HG03095 (cell line): ENCODE results near the gene IGLL5.
A peak's percentile ranks its signal among the peaks of the same experiment; 100 is the strongest.

ENCODE experiments used
- ATAC-seq: cut with Tn5 transposase; IDR thresholded peaks from one replicate; pipeline ENCODE4 v1.9.1; 2021; ENCODE audit warnings: moderate library complexity; ENCODE audit not compliant: unreplicated experiment

IGLL5 gene

GRCh38 chr22:22926370-22927195 is 39.0 kb downstream of the IGLL5 start:
- ATAC-seq = no peak

GRCh38 chr22:22927196-22927887 is 39.7 kb downstream of the IGLL5 start:
- no peak for ATAC-seq

GRCh38 chr22:22927888-22928665 is 40.5 kb downstream of the IGLL5 start:
- no peak for ATAC-seq

GRCh38 chr22:22928666-22929380 is 41.2 kb downstream of the IGLL5 start:
- ATAC-seq = peak; percentile 78

- ATAC-seq = no peak
Measured at GRCh38 chr22:22929381-22930221, 42.0 kb downstream of the IGLL5 start.

DNA sequence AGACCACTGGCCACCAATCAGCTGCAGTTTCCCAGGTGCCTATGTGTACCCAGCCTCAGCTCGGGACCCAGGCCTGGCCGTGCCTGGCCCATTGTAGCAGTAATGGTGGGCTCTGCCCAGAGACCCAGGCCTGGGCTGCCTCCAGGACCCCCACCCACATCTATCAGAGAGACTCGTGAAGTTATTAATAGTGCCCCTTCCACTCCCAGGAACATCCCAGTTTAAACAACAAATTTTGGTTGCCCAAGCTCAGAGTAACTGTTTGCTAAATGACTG is 42.5 kb downstream of the IGLL5 start:
- no peak for ATAC-seq

DNA sequence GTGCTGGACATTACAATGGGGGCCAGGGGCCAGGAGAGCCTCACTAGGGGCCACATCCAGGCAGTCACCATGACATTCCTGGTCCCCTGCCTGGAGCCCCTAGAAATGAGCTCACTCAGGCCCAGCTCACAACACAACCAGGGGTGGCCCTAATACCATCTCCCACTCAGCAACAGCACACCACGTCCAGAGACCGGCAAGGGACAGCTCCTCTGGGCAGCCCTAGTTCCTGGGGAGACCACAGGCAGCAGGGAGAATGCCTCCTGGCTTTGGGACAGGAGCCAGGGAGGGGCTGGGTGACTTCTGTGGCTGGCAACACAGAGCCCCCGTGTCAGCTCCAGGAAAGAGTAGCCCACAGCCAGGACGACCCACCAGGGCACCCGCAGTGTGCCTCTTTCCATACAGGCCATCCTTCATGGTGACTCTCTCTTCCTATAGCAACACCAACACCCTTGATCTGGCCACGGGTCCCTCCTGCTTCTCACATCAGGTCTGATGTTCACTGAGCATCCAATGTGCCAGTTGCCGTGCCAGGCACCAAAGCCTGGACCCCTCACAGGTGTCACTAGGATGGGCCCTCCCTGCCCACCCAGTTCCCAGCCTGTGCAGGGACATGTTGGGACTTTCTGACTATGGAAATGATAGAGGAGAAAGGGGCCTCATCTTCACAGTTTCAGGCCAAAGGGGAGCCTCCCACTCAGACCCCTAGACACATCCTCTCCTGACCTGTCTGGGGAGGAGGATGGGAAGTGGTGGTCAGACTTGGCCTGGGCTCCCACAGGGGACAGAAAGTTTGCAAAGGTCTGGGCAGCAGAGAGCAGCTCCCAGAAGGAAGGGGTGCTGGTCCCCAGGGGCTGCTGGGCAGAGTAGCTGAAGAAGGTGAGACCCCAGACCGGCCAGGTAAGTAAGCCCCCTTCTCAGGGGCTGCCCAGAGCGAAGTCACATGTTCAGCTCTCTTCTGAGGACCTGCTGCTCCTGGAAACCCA is 43.2 kb downstream of the IGLL5 start:
- no peak for ATAC-seq

- ATAC-seq = no peak
Measured at GRCh38 chr22:22931557-22932270, 44.1 kb downstream of the IGLL5 start.

- ATAC-seq = no peak
Measured at GRCh38 chr22:22932512-22932941, 44.9 kb downstream of the IGLL5 start.

DNA sequence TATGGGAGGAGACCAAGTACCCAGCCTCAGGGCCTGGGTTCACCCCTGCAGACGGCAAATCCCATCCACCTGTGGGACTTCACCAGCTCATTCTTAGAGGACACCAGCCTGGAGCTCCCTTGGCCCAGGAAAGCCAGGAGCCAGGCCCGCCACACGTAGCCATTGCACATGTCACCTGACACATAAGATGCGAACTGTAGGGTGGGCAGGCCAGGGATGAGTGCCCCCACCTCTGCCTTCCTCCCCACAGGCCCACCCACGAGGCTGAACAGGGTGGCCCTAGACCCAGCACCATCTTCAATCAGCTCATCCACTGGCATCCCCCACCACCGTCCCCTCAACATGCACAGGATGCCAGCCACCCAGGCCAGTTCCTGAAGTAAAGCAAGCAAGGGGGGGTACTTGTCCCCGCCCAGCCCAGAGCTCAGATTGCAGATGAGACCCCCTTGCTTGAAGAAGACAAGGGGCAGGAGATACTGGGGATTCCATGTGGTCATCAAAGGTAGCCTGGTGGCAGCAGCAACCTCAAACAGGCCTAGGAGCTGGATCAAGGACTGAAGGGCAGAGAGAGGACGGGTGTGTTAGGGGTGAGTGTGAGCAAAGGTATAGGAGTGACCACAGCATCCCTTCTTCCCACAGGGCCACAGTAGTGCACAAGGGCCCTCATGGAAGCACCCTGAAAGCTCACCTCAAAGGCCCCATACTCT is 45.6 kb downstream of the IGLL5 start:
- ATAC-seq = no peak

DNA sequence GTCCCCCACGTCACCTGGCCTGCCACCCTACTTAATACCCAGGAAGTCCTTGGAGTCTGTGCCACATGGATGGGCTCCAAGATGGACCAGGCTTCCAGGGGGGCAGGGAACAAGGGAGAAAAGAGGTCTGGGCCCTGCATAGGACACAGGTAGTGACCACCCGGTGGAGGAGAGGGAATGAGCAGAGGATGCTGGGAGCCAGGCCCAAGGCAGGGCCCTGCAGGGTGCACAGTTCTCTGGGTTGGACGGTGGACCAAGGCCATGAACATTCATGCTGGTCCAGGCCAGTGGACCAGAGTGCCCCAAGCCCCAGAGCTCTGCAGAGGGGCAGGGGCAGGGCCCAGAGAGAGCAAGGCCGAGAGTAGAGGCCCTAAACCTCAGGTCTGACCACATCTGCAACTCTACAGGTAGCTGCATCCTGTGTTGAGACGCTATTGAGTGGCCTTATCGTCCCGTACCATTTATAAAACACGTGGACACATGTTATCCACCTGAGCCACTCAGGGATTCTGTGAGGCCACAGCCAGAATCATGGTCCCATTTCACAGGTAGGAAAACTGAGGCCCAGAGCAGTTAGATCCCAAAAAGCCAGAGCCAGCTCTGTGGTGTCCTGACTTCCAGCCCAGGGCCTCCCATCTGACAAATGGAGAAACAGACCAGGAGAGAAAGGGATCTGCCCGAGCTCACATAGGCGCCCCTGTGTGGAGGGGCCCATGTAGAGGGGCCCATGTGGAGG is 46.4 kb downstream of the IGLL5 start:
- ATAC-seq = no peak

- ATAC-seq = no peak
Measured at GRCh38 chr22:22934543-22935055, 47.0 kb downstream of the IGLL5 start.

DNA sequence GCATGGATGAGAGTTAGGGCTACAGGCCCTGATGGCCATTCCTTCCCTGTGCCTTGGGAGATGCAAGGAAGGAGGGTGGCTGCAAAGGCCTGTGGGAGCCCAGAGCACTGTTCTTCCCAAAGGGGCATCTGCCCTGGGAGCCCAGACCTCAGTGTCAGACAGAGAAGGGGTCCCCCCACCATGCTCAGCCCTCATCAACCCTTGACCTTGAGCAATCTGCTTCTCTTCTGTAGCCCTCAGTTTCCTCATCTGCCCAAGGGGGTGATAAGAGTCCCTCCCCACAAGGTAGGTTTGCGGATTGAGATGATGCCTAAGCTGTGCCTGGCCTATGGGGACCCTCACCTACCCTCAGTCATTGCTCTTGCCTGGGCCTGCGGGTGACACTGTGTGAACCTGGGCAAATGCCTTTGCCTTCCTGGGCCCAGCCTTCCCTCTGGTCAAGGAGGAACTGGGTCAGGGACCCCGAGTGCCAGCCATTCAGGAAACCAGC is 47.5 kb downstream of the IGLL5 start:
- peak; percentile 17 for ATAC-seq

- ATAC-seq = peak; percentile 72
Measured at GRCh38 chr22:22935546-22936157, 48.0 kb downstream of the IGLL5 start.

DNA sequence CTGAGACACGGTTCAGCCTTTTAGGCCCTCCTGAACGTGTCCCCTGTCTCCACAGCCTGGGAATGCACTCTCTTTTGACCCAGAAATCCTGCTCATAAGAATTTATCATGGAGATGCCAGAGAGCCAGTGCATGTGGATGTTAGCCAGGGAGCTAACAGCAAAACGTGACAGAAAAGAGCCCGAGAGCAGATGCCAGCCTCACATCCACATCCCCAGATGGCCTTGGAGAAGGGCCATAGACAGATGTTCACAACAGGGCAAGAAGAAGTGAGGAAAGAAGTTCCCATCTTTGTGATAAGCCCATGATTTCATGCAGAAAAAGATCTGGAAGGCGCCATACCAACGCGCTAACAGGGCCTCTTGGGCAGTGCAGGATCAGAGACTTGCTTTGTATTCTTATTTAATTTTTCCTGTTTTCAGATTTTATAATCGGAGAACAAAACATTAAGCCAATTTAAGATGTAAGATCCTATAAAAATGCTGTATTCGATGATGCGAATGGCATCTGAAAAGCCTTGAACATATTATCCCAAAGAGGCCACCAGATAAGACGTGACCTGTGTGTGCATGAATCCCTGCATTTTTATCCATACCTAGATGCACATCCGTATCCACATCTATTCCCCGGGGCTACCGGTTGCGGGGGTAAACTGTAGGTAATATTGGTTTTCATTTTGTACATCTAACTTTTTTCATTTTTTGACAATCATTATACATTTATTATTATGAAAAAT is 48.7 kb downstream of the IGLL5 start:
- ATAC-seq = no peak
